GM21529 (cell line): ENCODE data around the gene OR5T2.
"Not testable (repeated sequence)": the region's sequence is repeated elsewhere in the genome, so short reads cannot be mapped to it uniquely, and the experiment has no call there.

Experiments used
- ATAC-seq: cut with Tn5 transposase; IDR thresholded peaks from one replicate; pipeline ENCODE4 v1.9.1; 2021; ENCODE audit not compliant: unreplicated experiment

Gene OR5T2

GRCh38 chr11:56234155-56234554 lies at the start of gene OR5T2:
TSS of gene OR5T2 (minus strand) at chr11:56234255. CDS start at chr11:56233062, 1,193 bp downstream.
- no peak for ATAC-seq

GRCh38 chr11:56273854-56274253 lies 39.8 kb upstream of the OR5T2 start, which contains the start of gene OR5T1:
TSS of gene OR5T1 (plus strand) at chr11:56274154. CDS start at chr11:56275639, 1,485 bp downstream.
- no peak for ATAC-seq

- ATAC-seq, result no peak
Measured at GRCh38 chr11:56271092-56271491, 37.0 kb upstream of the OR5T2 start.

- no peak for ATAC-seq
Measured at GRCh38 chr11:56251954-56252353, 17.9 kb upstream of the OR5T2 start, which contains the start of gene OR5T3. TSS of gene OR5T3 (plus strand) at chr11:56252254. CDS start at chr11:56252254, 0 bp downstream.

- ATAC-seq, result not testable (repeated sequence)
Measured at GRCh38 chr11:56219735-56220134, 14.3 kb downstream of the OR5T2 start.

GRCh38 chr11:56214537-56214936 lies 19.5 kb downstream of the OR5T2 start:
- no peak for ATAC-seq

GRCh38 chr11:56207790-56208189 lies 26.3 kb downstream of the OR5T2 start:
- no peak for ATAC-seq

GRCh38 chr11:56197367-56197766 lies 36.7 kb downstream of the OR5T2 start:
- ATAC-seq, result no peak

GRCh38 chr11:56196705-56197104 lies 37.4 kb downstream of the OR5T2 start:
- ATAC-seq, result no peak

- ATAC-seq, result no peak
Measured at GRCh38 chr11:56188602-56189001, 45.5 kb downstream of the OR5T2 start.

- no peak for ATAC-seq
Measured at GRCh38 chr11:56183459-56183858, 50.6 kb downstream of the OR5T2 start.
